Stimulated activated CD4-positive, alpha-beta T cell treated with anti-CD3 and anti-CD28 coated beads, Interleukin-2, amount 100 ng/mL, for 48 hours (primary cell): ENCODE results near the gene KRTAP20-3.

Source experiments
- DNase-seq, 2 donors: peaks; one replicate each; pipeline ENCODE4 v3.0.0-alpha.2; 2020

Gene KRTAP20-3

GRCh38 chr21:30642564-30642963 is at the start of gene KRTAP20-3:
KRTAP20-3 (plus strand) TSS chr21:30642864.
- DNase-seq, result no peak

GRCh38 chr21:30598802-30599201 is 43.9 kb upstream of the KRTAP20-3 start, which contains the start of gene KRTAP6-2:
KRTAP6-2 (minus strand) TSS chr21:30598902; CDS start chr21:30598874, 28 bp downstream.
- no peak for DNase-seq

DNA sequence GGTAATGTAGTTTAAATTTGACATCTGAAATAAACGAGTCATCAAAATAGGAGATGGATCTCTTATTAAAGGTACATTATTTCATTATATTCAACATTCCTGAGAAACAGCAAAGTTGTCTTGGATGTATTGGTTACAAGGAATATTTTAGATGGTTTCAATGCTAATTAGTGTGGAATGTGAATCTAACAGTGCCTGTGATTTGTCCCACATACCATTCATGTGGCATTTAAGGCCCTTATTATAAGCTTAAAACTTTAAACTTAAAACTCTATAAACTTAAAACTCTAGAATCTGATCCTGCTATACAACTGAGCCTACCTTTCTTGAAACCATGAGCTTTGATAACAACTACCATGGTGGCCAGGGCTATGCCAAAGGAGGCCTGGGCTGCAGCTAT is 41.9 kb upstream of the KRTAP20-3 start, which contains the start of gene KRTAP22-1:
TSS of gene KRTAP22-1 (plus strand) at position 301 of the 400 bp plus-strand sequence.
- no peak for DNase-seq

GRCh38 chr21:30605968-30606367 is 36.7 kb upstream of the KRTAP20-3 start:
- DNase-seq, result no peak

- DNase-seq, result no peak
Observed at GRCh38 chr21:30612132-30612531, 30.5 kb upstream of the KRTAP20-3 start.

DNA sequence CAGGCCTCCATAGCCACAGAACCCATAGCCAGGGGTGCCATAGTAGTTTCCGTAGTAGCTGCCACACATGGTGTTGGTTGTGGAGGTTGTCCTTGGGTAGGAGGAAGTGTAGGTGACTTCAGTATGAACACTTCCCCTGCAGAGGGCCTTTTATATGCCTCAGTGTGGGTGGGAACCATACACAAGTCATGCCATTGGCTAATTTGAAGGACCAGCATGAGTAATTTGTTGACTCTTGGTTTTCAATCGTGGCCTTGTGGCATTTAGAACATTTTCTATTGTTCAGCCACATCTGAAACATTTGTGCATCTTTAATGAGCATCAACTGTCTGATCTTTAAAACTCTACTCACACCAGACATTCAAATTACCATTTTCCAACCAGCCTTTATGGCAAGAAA is 28.8 kb upstream of the KRTAP20-3 start, which contains the start of gene KRTAP6-1:
TSS of gene KRTAP6-1 (minus strand) at position 95 of the 400 bp plus-strand sequence. CDS start at position 69, 26 bp downstream.
- no peak for DNase-seq

DNA sequence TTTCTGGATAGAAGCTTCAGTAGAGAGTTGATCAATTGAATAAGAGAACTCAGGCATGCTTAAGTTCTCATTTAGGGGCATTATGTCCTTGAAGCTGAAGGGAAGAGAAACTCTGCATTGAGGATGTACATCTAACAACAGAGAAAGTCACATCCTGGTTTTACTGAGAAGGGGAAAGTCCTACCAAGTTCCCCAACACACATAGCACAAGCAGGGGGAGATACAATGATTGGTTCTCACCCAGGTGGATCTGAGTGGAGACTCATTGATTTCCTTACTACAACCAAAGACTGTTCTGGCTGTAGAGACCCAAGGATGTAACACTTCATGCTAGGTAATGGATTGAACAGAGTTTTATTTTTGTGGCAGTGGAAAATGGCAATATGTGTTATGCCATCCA is 27.5 kb upstream of the KRTAP20-3 start:
- DNase-seq, result no peak

DNA sequence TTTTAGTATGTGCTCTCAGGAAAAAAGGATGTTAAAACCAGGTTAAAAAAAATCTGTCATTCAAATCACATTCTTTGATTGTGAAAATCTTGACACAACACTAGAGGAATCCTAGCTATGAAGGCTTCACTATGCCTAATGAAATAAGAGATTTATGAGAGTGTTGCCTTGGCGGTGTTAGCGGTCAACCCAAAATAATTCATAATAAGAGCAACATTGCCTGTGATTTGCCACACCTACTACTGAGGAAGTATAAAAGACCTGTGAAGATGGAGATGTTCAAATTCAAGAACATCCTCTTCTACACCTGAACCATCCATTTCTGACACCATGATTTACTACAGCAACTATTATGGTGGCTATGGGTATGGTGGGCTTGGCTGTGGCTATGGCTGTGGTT is 26.5 kb upstream of the KRTAP20-3 start, which contains the start of gene KRTAP20-1:
TSS of gene KRTAP20-1 (plus strand) at position 301 of the 400 bp plus-strand sequence. CDS start at position 331, 30 bp downstream.
- no peak for DNase-seq

- DNase-seq, result no peak
Observed at GRCh38 chr21:30620080-30620479, 22.6 kb upstream of the KRTAP20-3 start.

- DNase-seq, result no peak
Observed at GRCh38 chr21:30620522-30620921, 22.1 kb upstream of the KRTAP20-3 start, which contains the start of gene KRTAP20-4. KRTAP20-4 (plus strand) TSS chr21:30620627.

DNA sequence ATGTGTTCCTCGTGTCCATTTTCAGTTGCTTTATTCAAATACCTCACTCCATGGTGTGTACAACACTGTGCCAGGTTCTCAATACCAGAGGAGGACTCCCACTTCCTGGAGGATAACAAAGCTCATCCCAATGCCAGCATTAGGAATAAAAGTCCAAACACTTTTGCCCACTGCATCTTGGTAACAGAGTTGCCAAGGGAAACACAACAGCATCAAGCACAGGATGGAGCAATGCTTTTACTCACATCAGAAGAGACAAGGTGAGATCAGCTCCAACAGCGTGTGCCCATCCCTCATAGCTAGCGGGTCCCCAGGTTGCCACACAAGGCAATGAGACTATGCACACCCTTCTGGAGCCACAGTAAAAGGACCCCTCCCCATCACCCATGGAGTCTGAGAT is 19.3 kb upstream of the KRTAP20-3 start:
- DNase-seq, result no peak

GRCh38 chr21:30625449-30626165 is 17.1 kb upstream of the KRTAP20-3 start:
- DNase-seq, result no peak

- no peak for DNase-seq
Observed at GRCh38 chr21:30628109-30628508, 14.6 kb upstream of the KRTAP20-3 start.

GRCh38 chr21:30629200-30629599 is 13.5 kb upstream of the KRTAP20-3 start:
- DNase-seq, result no peak

- DNase-seq, result no peak
Observed at GRCh38 chr21:30634906-30635305, 7.8 kb upstream of the KRTAP20-3 start, which contains the start of gene KRTAP20-2. KRTAP20-2 (plus strand) TSS chr21:30635206; CDS start chr21:30635264, 58 bp downstream.

DNA sequence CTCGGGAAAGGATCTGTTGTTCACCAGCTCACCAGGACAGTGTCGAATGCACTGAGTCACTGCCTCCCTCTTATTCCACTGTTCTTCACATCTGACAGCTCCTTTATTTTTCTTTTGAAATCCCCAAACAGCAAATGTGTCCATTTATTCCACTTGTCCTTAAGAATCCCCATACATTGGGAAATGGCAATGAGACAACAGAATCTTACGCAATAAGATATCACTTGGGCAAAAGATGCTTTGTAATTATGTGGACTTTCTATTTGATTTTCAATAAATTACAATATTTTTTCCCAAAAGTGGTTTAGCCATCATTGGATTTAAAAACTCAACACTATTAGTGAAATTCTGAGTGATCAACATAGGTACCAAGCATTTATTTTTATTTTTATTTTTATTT is 4.0 kb upstream of the KRTAP20-3 start:
- no peak for DNase-seq

- DNase-seq, result no peak
Observed at GRCh38 chr21:30646904-30647414, 4.3 kb downstream of the KRTAP20-3 start.

DNA sequence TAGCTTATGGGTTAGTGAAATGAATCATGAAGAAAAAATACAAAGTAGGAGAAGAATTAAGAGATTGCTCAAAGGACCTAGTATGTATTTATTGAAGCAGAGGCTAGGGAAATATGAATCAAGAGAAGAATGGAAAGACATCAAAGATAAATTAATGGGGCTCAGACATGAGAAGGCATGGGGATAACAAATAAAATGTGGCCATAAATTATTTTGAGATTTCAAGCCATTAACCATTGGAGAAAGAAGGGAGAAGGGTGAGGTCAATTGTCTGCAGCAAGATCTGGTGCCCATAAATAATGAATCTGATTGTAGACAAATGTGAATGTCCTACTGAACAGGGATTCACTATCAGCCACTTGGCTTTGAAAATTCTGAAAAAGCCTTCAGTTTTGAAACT is 10.2 kb downstream of the KRTAP20-3 start:
- DNase-seq, result no peak

DNA sequence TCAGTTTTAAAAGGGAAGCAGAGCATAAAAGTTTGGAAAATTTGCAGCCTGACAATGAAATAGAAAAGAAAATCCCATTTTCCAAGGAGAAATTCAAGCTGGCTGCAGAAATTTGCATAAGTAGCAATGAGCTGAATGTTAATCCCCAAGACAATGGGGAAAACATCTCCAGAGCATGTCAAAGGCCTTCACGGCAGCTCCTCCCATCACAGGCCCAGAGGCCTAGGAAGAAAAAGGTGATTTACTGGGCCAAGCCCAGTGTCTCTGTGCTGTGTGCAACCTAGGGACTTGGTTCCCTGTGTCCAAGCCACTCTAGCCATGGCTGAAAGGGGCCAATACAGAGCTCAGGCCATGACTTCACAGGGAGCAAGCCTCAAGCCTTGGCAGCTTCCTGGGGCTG is 26.1 kb downstream of the KRTAP20-3 start:
- DNase-seq, result no peak

GRCh38 chr21:30672985-30673650 is 30.5 kb downstream of the KRTAP20-3 start:
- DNase-seq, result no peak

DNA sequence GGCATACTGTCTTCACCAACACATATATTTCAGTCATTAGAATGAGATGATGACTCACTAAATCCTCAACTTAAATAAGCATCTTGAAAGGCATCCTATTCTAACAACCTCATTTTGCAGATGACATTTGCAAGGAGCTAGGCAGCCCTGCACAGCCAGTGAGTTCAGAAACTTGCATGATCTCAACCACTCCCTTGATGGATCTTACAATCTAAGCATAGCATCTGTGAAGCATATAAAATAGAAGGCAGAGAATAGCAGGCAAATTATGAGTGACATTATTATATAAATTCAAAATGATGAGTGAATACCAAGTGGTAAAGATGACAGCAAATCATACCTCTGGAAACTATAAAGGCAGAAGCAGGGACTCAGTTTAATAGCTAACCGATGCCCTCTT is 31.6 kb downstream of the KRTAP20-3 start:
- DNase-seq, result no peak

DNA sequence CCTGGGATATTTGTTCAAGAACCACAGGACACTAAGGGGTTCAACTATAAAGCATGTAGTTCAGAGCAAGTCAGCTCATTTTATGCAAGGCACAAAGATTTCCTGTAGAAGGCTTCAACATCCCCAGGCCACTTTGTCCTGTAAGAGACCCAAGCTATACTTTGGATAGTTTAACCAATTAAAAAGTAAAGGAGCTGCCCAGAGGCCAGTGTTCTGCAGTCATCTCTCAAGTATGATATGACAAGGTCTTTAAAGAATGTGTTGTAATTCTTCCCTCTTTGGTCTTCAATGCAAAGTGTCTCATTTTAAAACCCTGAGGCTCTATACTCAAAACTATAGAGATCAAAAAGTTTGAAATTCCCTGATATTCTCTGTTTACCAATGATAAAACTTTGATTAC is 34.1 kb downstream of the KRTAP20-3 start:
- DNase-seq, result no peak

GRCh38 chr21:30680586-30680985 is 37.9 kb downstream of the KRTAP20-3 start:
- DNase-seq, result no peak

- no peak for DNase-seq
Observed at GRCh38 chr21:30684506-30684905, 41.8 kb downstream of the KRTAP20-3 start.
